H1 (cell line): ENCODE measurements around the gene FGGY. TPM values are rescaled to one million over a fixed set of nuclear protein-coding genes. Genes with fewer than 3 reads are reported as not detected.

ENCODE experiments used
- CTCF ChIA-PET: fragments of 300-600 bp; sonication (Branson Sonifier 250); formaldehyde crosslinking; loops from one replicate; lab custom pipeline; 2021; ENCODE audit not compliant: partially characterized antibody; lab: Charles Lee
- POLR2A ChIA-PET: fragments of 300-600 bp; sonication (Branson Sonifier 250); formaldehyde crosslinking; loops from one replicate; lab custom pipeline; 2021; ENCODE audit warnings: inconsistent platforms; ENCODE audit not compliant: partially characterized antibody; lab: Charles Lee
- DNase-seq, 2 experiments: peaks; one replicate each; pipeline versions ENCODE4 v3.0.0 to v3.0.0-alpha.2; 2010 to 2022; ENCODE audit warnings: low spot score in 2 of 2, low read depth in 1 of 2, mixed read lengths in 1 of 2
- FAIRE-seq: peaks from 2 replicates; lab custom pipeline; 2011; peaks lifted over from hg19 to GRCh38; lab: Jason Lieb, UNC
- H2AFZ ChIP-seq: 2 replicates; pipeline ENCODE4 v1.8.1; 2012; ENCODE audit warnings: low read length, inconsistent platforms
- H2AK5ac ChIP-seq: 2 replicates; pipeline ENCODE4 v1.6.1; 2013; ENCODE audit warnings: low read depth, low read length
- H2BK120ac ChIP-seq: replicated peaks from 2 replicates; pipeline ENCODE3; 2013; ENCODE audit warnings: low read depth, low read length, inconsistent platforms
- H2BK12ac ChIP-seq: 2 replicates; pipeline ENCODE4 v1.6.1; 2013; ENCODE audit warnings: low read depth, low read length
- H2BK15ac ChIP-seq: 2 replicates; pipeline ENCODE4 v1.6.1; 2013; ENCODE audit warnings: low read length
- H2BK20ac ChIP-seq: 2 replicates; pipeline ENCODE4 v1.6.1; 2013; ENCODE audit warnings: low read length
- H2BK5ac ChIP-seq: 2 replicates; pipeline ENCODE4 v1.6.1; 2013; ENCODE audit warnings: low read depth, low read length
- H3K14ac ChIP-seq: 2 replicates; pipeline ENCODE4 v1.6.1; 2013; ENCODE audit warnings: inconsistent platforms; ENCODE audit not compliant: insufficient read length
- H3K18ac ChIP-seq: 2 replicates; pipeline ENCODE4 v1.6.1; 2013; ENCODE audit warnings: low read length; ENCODE audit errors: extremely low read depth
- H3K23ac ChIP-seq: 2 replicates; pipeline ENCODE4 v1.6.1; 2013; ENCODE audit warnings: inconsistent platforms; ENCODE audit not compliant: insufficient read length
- H3K23me2 ChIP-seq: 2 replicates; pipeline ENCODE4 v1.6.1; 2013; ENCODE audit warnings: low read depth, low read length
- H3K27ac ChIP-seq: 2 replicates; pipeline ENCODE4 v1.6.1; 2011; ENCODE audit warnings: low read depth, low read length, inconsistent platforms
- H3K27me3 ChIP-seq, 4 experiments: replicated peaks in 1 of 4; 1 replicate in 1 of 4; 2 replicates in 3 of 4; pipeline versions ENCODE4 v1.6.1 to v1.8.1; 2011 to 2013; ENCODE audit warnings: low read length in 3 of 4, mild to moderate bottlenecking in 3 of 4, inconsistent platforms in 2 of 4, mixed read lengths in 2 of 4, moderate library complexity in 1 of 4; ENCODE audit not compliant: control insufficient read depth in 3 of 4, insufficient read depth in 3 of 4; ENCODE audit errors: extremely low read depth in 1 of 4
- H3K36me3 ChIP-seq, 4 experiments: 2 replicates each; pipeline versions ENCODE4 v1.6.1 to v1.8.1; 2011 to 2013; ENCODE audit warnings: mild to moderate bottlenecking in 4 of 4, low read length in 3 of 4, moderate library complexity in 2 of 4, control low read depth in 1 of 4, inconsistent platforms in 1 of 4; ENCODE audit not compliant: insufficient read depth in 4 of 4, control insufficient read depth in 2 of 4
- H3K4ac ChIP-seq: replicated peaks from 2 replicates; pipeline ENCODE3; 2013; ENCODE audit warnings: low read length, low read depth, mixed read lengths, inconsistent platforms; ENCODE audit not compliant: insufficient read length
- H3K4me1 ChIP-seq, 4 experiments: replicated peaks in 1 of 4; 1 replicate in 1 of 4; 2 replicates in 3 of 4; pipeline versions ENCODE4 v1.6.1 to v1.8.1; 2011 to 2013; ENCODE audit warnings: low read length in 3 of 4, inconsistent platforms in 2 of 4, mixed read lengths in 1 of 4; ENCODE audit not compliant: insufficient read depth in 4 of 4, control insufficient read depth in 3 of 4
- H3K4me2 ChIP-seq, 2 experiments: 2 replicates each; pipeline versions ENCODE4 v1.6.1 to v1.8.1; 2011 to 2013; ENCODE audit warnings: low read depth in 2 of 2, low read length in 2 of 2, control low read depth in 1 of 2, inconsistent platforms in 1 of 2, mild to moderate bottlenecking in 1 of 2; ENCODE audit not compliant: insufficient read depth in 1 of 2
- H3K4me3 ChIP-seq, 4 experiments: fragments of 200-600, 300-600 bp in 1 of 4; sonication (generic), shearing (Covaris generic), sonication (Bioruptor Twin) in 1 of 4; 2 replicates each; pipeline versions ENCODE4 v1.5.1 to v1.8.1; 2011 to 2016; ENCODE audit warnings: low read length in 4 of 4, low read depth in 3 of 4, control low read depth in 2 of 4, inconsistent platforms in 2 of 4, mild to moderate bottlenecking in 2 of 4, mixed read lengths in 1 of 4, moderate library complexity in 1 of 4; ENCODE audit not compliant: insufficient read depth in 2 of 4; ENCODE audit errors: extremely low read depth in 1 of 4
- H3K56ac ChIP-seq: replicated peaks from 2 replicates; pipeline ENCODE3; 2013; ENCODE audit warnings: low read depth, mild to moderate bottlenecking, mixed read lengths, low read length, inconsistent platforms; ENCODE audit not compliant: insufficient read length
- H3K79me1 ChIP-seq: 2 replicates; pipeline ENCODE4 v1.6.1; 2013; ENCODE audit warnings: low read depth, low read length, control low read depth
- H3K79me2 ChIP-seq, 2 experiments: 2 replicates each; pipeline versions ENCODE4 v1.6.1 to v1.8.1; 2012 to 2013; ENCODE audit warnings: low read length in 2 of 2, mild to moderate bottlenecking in 2 of 2, inconsistent platforms in 1 of 2; ENCODE audit not compliant: insufficient read depth in 2 of 2, control insufficient read depth in 1 of 2
- H3K9ac ChIP-seq, 4 experiments: replicated peaks in 1 of 4; 1 replicate in 1 of 4; 2 replicates in 3 of 4; pipeline versions ENCODE4 v1.6.1 to v1.8.1; 2011 to 2013; ENCODE audit warnings: low read depth in 3 of 4, low read length in 3 of 4, control low read depth in 2 of 4, mild to moderate bottlenecking in 2 of 4, moderate library complexity in 2 of 4, inconsistent platforms in 1 of 4; ENCODE audit errors: extremely low read depth in 1 of 4
- H3K9me3 ChIP-seq, 2 experiments: 2 replicates each; pipeline versions ENCODE4 v1.6.1 to v1.8.1; 2012 to 2013; ENCODE audit warnings: mild to moderate bottlenecking in 2 of 2, moderate library complexity in 2 of 2, control low read depth in 1 of 2, inconsistent platforms in 1 of 2, low read depth in 1 of 2, low read length in 1 of 2, mixed read lengths in 1 of 2; ENCODE audit not compliant: insufficient read depth in 2 of 2
- H4K20me1 ChIP-seq, 2 experiments: replicated peaks in 1 of 2; 2 replicates each; pipeline versions ENCODE3 to v1.8.1; 2011 to 2013; ENCODE audit warnings: inconsistent platforms in 2 of 2, low read length in 2 of 2, mild to moderate bottlenecking in 1 of 2; ENCODE audit not compliant: insufficient read depth in 2 of 2, control insufficient read depth in 1 of 2
- H4K5ac ChIP-seq: 2 replicates; pipeline ENCODE4 v1.6.1; 2013; ENCODE audit warnings: low read length, low read depth, mixed read lengths, inconsistent platforms; ENCODE audit not compliant: insufficient read length
- H4K8ac ChIP-seq: 2 replicates; pipeline ENCODE4 v1.8.0; 2013; ENCODE audit warnings: mild to moderate bottlenecking, moderate library complexity, low read length, inconsistent platforms; ENCODE audit not compliant: insufficient read depth; ENCODE audit errors: extremely low read depth
- H4K91ac ChIP-seq: replicated peaks from 2 replicates; pipeline ENCODE3; 2013; ENCODE audit warnings: low read length, mixed read lengths, inconsistent platforms; ENCODE audit not compliant: insufficient read length
- SUZ12 ChIP-seq: fragments of 200-600 bp; sonication (generic); IDR thresholded peaks from 2 replicates; pipeline ENCODE4 v1.6.1; 2012; ENCODE audit warnings: mild to moderate bottlenecking, inconsistent platforms, low read length, moderate library complexity, mixed read lengths
- WGBS, 2 experiments: shearing (Covaris generic) in 1 of 2; methylation state at CpG; one replicate each; pipeline versions ENCODE4 v1.1.6 to v1.1.7; 2013 to 2015; ENCODE audit warnings: low lambda C conversion rate in 2 of 2, mixed read lengths in 2 of 2, inconsistent platforms in 1 of 2, low coverage in 1 of 2, missing lambda C conversion rate in 1 of 2; ENCODE audit not compliant: insufficient replicate concordance in 2 of 2, insufficient coverage in 1 of 2, insufficient read length in 1 of 2; ENCODE audit errors: extremely low coverage in 1 of 2, missing lambda C conversion rate in 1 of 2; 5-methylcytosine and 5-hydroxymethylcytosine counted together
- polyA plus RNA-seq, 7 experiments: library from polyadenylated mRNA; depleted of rRNA in 3 of 7; stranded (reverse) in 5 of 7; unstranded in 2 of 7; fragments of >200 nt in 5 of 7; fragments of 200-250 nt in 2 of 7; gene quantifications; 1 replicate in 5 of 7; 2 replicates in 1 of 7; 4 replicates in 1 of 7; pipeline versions ENCODE4 v1.2.1 to v1.2.3, GENCODE V29; 2011 to 2013; ENCODE audit warnings: missing spikeins in 2 of 7, mixed read lengths in 2 of 7
- total RNA-seq: library from RNA; stranded (reverse); fragmentation: NEBNext Ultra II Directional; extraction: Animal tissue kit (Norgen Biotek cat#: 25700); gene quantifications from 2 replicates; pipeline ENCODE4 v1.2.1, GENCODE V29; 2021

FGGY gene
- total and polyA plus RNA-seq, 2 of the 8 experiments (the other 6 are each of a cell fraction or from before 2014, with no cell fraction given): 10.3 to 12.5 TPM

DNA sequence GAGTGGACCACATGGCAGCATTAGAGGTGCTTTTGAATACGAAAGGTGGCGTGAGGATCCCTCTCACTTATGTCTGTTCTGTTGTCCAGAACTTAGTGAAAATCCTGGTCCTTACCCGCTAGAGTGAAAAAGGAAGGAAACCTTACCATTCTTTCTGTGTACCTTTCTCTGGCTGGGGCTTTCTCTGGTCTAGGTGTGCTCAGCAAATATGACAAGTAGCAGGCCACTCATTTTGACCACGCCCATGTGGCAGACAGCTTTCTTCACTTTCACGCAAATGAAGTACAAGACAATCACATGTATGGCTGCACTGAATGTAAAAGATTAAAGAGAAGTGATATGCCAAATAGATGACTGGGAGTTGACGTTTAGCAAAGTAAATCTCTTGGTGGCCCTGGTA, 131.9 kb downstream of the FGGY start:
- no peak overlapping the region for H2BK15ac ChIP-seq
- H3K56ac ChIP-seq: no peak overlapping the region
- H4K8ac ChIP-seq: no peak overlapping the region
- WGBS, 2 experiments: 88% methylated on average over 6 of the region's 6 CpGs; no CpG with 5 or more reads in 1 of the 2 experiments
- no peak overlapping the region for H2BK12ac ChIP-seq
- no peaks in the 10 kb centered on the region for H3K9me3 ChIP-seq
- no peak overlapping the region for H2AFZ ChIP-seq
- no peak overlapping the region for H3K4me2 ChIP-seq
- FAIRE-seq: no peak
- H3K4me1 ChIP-seq: no peaks in the 10 kb centered on the region
- no peak overlapping the region for H2AK5ac ChIP-seq
- no peak overlapping the region for H4K5ac ChIP-seq
- no peak overlapping the region for H2BK20ac ChIP-seq
- TF ChIP-seq SUZ12: no peak
- TF ChIP-seq, all 59 proteins: peak for 0
- H3K4me3 ChIP-seq: no peak overlapping the region
- H3K4ac ChIP-seq: no peak overlapping the region
- H3K9ac ChIP-seq: no peak overlapping the region
- no peak overlapping the region for H3K18ac ChIP-seq
- no peaks in the 10 kb centered on the region for H3K36me3 ChIP-seq
- no peaks in the 10 kb centered on the region for H3K79me1 ChIP-seq
- no peaks in the 10 kb centered on the region for H3K79me2 ChIP-seq
- H3K27me3 ChIP-seq: no peaks in the 10 kb centered on the region
- H4K91ac ChIP-seq: no peak overlapping the region
- no peak overlapping the region for H2BK5ac ChIP-seq
- CTCF ChIA-PET: no interaction called here
- no peaks in the 10 kb centered on the region for H3K23me2 ChIP-seq
- POLR2A ChIA-PET: no interaction called here
- H3K23ac ChIP-seq: no peak overlapping the region
- no peaks in the 10 kb centered on the region for H4K20me1 ChIP-seq
- no peak for DNase-seq
- no peak overlapping the region for H3K27ac ChIP-seq
- no peak overlapping the region for H3K14ac ChIP-seq
- H2BK120ac ChIP-seq: no peak overlapping the region
